MCF 10A (cell line): ENCODE measurements around the gene KIFC1. TPM values are rescaled to one million over a fixed set of nuclear protein-coding genes. Genes with fewer than 3 reads are reported as not detected.
"Not testable (repeated sequence)": the region's sequence is repeated elsewhere in the genome, so short reads cannot be mapped to it uniquely, and the experiment has no call there.

Experiments used
- BruUV-seq: library from RNA; stranded (reverse); fragments of 400-500 nt; replicated peaks from 2 replicates; lab custom pipeline; 2021; lab: Mats Ljungman, UMichigan
- CTCF ChIA-PET: fragments of 300-600 bp; sonication (Branson Sonifier 250); formaldehyde crosslinking; extraction: SDS; loops from one replicate; lab custom pipeline; 2021; ENCODE audit warnings: antibody characterized with exemption, inconsistent platforms; lab: Yijun Ruan, JAX
- POLR2A ChIA-PET: fragments of 300-600, 350-650 bp; sonication (Branson Sonifier 250); formaldehyde crosslinking; extraction: SDS; loops from one replicate; lab custom pipeline; 2020; ENCODE audit warnings: antibody characterized with exemption, inconsistent platforms; lab: Yijun Ruan, JAX
- DNase-seq: peaks from one replicate; pipeline ENCODE4 v3.0.0-alpha.2; 2018; ENCODE audit not compliant: unreplicated experiment
- H3K27ac Mint-ChIP-seq: one replicate; pipeline ENCODE4 v1.8.0; 2022; ENCODE audit warnings: mild to moderate bottlenecking, low read depth, mixed read lengths; ENCODE audit not compliant: unreplicated experiment
- H3K27me3 Mint-ChIP-seq: one replicate; pipeline ENCODE4 v1.8.0; 2022; ENCODE audit warnings: mixed read lengths; ENCODE audit not compliant: insufficient read depth, unreplicated experiment
- H3K36me3 Mint-ChIP-seq: one replicate; pipeline ENCODE4 v1.8.0; 2022; ENCODE audit warnings: mild to moderate bottlenecking, moderate library complexity, mixed read lengths; ENCODE audit not compliant: insufficient read depth, unreplicated experiment
- H3K4me1 Mint-ChIP-seq: one replicate; pipeline ENCODE4 v1.8.0; 2022; ENCODE audit warnings: mixed read lengths; ENCODE audit not compliant: insufficient read depth, unreplicated experiment
- H3K4me3 Mint-ChIP-seq: one replicate; pipeline ENCODE4 v1.8.0; 2022; ENCODE audit warnings: mild to moderate bottlenecking, moderate library complexity, mixed read lengths; ENCODE audit not compliant: unreplicated experiment
- H3K9me3 Mint-ChIP-seq: one replicate; pipeline ENCODE4 v1.8.0; 2022; ENCODE audit warnings: mixed read lengths; ENCODE audit not compliant: unreplicated experiment
- intact Hi-C: fragments of 100-400 bp; cut with micrococcal nuclease; formaldehyde crosslinking; loops from 2 replicates; pipeline ENCODE4 v1.14.1; 2022
- total RNA-seq: library from RNA; stranded (reverse); gene quantifications from 2 replicates; pipeline ENCODE4 v1.2.3, GENCODE V29; 2022
- TF ChIP-seq, protein P1 (sequence below): fragments of 200-600 bp; IDR thresholded peaks from one replicate; pipeline ENCODE4 v1.8.0; 2022; ENCODE audit warnings: antibody characterized with exemption, mild to moderate bottlenecking; ENCODE audit not compliant: unreplicated experiment

Gene KIFC1
- total RNA-seq, 1 experiment from 2014 or later = 27.1 TPM

DNA sequence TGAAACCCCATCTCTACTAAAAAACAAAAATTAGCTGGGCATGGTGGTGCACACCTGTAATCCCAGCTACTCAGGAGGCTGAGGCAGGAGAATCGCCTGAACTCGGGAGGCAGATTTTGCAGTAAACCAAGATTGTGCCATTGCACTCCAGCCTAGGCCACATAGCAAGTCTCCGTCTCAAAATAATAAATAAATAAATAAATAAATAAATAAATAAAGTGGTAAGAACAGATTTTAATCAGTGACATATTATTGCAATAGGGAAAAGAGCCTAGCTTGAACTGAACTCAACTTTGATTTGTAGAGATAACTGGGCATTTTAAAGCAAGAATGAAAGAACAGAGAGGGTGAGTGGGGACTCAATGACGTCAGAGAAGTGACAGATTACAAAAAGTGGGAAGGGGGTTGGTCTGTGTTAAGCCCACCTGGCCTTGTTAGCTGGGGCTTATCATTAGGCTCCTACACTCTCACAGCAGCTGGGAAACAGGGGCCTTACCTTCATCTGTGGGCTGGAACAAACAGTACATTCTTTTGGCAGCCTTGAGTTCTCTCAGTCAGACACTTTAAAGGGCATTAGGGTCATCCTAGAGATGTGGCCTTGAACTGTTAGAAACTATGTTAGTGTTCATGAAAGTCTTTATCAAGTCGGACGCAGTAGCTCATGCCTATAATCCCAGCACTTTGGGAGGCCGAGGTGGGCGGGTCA is 24.5 kb upstream of the KIFC1 start:
- H3K4me1 Mint-ChIP-seq = peaks cover 5% of the 10 kb centered on the region
- DNase-seq = no peak
- intact Hi-C loops = no loop called here
- H3K9me3 Mint-ChIP-seq = no peaks in the 10 kb centered on the region
- BruUV-seq = no TSS peak
- POLR2A ChIA-PET = interaction anchor here (1.2 kb wide), 1 partner anchor 49 kb away, joined by 4 read pairs; no protein-coding TSS in a partner anchor
- H3K4me3 Mint-ChIP-seq = no peak overlapping the region
- H3K36me3 Mint-ChIP-seq = peaks cover 6% of the 10 kb centered on the region
- CTCF ChIA-PET = interaction anchor here (1.2 kb wide), 1 partner anchor 23 kb away, joined by 4 read pairs; no protein-coding TSS in a partner anchor
- TF ChIP-seq, protein P1, sequence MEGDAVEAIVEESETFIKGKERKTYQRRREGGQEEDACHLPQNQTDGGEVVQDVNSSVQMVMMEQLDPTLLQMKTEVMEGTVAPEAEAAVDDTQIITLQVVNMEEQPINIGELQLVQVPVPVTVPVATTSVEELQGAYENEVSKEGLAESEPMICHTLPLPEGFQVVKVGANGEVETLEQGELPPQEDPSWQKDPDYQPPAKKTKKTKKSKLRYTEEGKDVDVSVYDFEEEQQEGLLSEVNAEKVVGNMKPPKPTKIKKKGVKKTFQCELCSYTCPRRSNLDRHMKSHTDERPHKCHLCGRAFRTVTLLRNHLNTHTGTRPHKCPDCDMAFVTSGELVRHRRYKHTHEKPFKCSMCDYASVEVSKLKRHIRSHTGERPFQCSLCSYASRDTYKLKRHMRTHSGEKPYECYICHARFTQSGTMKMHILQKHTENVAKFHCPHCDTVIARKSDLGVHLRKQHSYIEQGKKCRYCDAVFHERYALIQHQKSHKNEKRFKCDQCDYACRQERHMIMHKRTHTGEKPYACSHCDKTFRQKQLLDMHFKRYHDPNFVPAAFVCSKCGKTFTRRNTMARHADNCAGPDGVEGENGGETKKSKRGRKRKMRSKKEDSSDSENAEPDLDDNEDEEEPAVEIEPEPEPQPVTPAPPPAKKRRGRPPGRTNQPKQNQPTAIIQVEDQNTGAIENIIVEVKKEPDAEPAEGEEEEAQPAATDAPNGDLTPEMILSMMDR = no peak
- no peak overlapping the region for H3K27ac Mint-ChIP-seq
- no peaks in the 10 kb centered on the region for H3K27me3 Mint-ChIP-seq

DNA sequence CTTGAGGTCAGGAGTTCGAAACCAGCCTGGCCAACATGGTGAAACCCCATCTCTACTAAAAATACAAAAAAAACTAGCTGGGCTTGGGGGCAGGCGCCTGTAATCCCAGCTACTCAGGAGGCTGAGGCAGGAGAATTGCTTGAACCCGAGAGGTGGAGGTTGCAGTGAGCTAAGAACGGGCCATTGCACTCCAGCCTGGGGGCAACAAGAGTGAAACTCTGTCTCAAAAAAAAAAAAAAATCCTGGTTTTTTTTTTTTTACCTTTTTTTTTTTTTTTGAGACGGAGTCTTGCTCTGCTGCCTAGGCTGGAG is 24.0 kb upstream of the KIFC1 start:
- BruUV-seq, H3K36me3 Mint-ChIP-seq, H3K9me3 Mint-ChIP-seq, DNase-seq, intact Hi-C loops, H3K27me3 Mint-ChIP-seq, H3K4me3 Mint-ChIP-seq, H3K27ac Mint-ChIP-seq, H3K4me1 Mint-ChIP-seq: not testable (repeated sequence)
- POLR2A ChIA-PET = interaction anchor here (1.2 kb wide), 1 partner anchor 50 kb away, joined by 4 read pairs; no protein-coding TSS in a partner anchor
- CTCF ChIA-PET = interaction anchor here (1.2 kb wide), 1 partner anchor 23 kb away, joined by 4 read pairs; no protein-coding TSS in a partner anchor

DNA sequence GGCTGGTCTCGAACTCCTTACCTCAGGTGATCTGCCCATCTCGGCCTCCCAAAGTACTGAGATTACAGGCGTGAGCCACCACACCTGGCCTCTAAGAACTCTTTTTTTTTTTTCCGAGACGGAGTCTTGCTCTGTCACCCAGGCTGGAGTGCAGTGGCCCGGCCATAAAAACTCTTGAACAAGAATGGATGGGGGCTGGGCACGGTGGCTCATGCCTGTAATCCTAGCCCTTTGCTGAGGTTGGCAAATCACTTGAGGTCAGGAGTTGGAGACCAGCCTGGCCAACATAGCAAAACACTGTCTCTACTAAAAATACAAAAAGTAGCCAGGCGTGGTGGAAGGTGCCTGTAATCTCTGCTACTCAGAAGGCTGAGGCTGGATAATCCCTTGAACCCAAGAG is 19.7 kb upstream of the KIFC1 start:
- H3K27me3 Mint-ChIP-seq, H3K9me3 Mint-ChIP-seq, H3K4me3 Mint-ChIP-seq, BruUV-seq, DNase-seq, CTCF ChIA-PET, POLR2A ChIA-PET, intact Hi-C loops, H3K27ac Mint-ChIP-seq: not testable (repeated sequence)
- Mint-ChIP-seq H3K36me3 (peaks cover 15% of the 10 kb centered on the region), H3K4me1 (peaks cover 14% of the 10 kb centered on the region)

DNA sequence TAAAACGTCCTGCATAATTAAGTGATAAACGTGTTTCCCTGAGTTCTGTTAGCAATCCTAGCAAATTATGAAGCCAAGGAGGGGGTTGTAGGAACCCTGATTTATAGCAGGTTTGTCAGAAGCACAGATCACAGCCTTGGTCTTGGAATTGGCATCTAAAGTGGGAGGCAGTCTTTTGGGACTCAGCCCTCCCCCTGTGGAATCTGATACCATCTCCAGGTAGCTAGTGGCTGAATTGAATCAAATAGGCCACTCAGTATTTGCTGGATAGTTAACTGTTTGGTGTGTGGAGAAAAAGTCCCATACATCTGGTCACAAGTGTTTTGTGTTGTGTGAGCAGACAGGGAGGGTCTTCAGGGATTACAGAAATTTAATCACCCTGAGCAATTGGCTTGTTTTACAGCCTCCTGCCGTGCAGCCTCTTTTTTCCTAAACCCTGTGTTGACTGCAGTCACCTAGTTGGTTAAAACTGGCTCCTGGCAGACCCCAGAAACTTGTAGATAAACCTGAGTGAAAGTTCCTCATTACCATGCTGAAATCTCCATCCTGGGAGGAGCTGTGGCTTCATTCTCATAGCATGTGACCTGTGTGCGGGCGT is 19.0 kb upstream of the KIFC1 start:
- no peak for DNase-seq
- Mint-ChIP-seq H3K27ac (peak overlapping the region; percentile 71), H3K27me3 (no peaks in the 10 kb centered on the region), H3K4me1 (peaks cover 14% of the 10 kb centered on the region), H3K36me3 (peaks cover 15% of the 10 kb centered on the region), H3K9me3 (no peaks in the 10 kb centered on the region), H3K4me3 (no peak overlapping the region)
- intact Hi-C loops = no loop called here
- TF ChIP-seq, protein P1 = no peak
- POLR2A ChIA-PET = interaction anchor here (0.6 kb wide), 1 partner anchor 15 kb away, joined by 3 read pairs; no protein-coding TSS in a partner anchor
- no TSS peak for BruUV-seq
- CTCF ChIA-PET = interaction anchor here (0.8 to 1.2 kb wide), 2 partner anchors 12 to 28 kb away, joined by 3 to 4 read pairs; no protein-coding TSS in a partner anchor
